Astrocyte of the cerebellum (primary cell): ENCODE data around the gene CDH4.

Source experiments
- DNase-seq: peaks from one replicate; pipeline ENCODE4 v3.0.0-alpha.2; 2011; ENCODE audit warnings: low read depth
- H3K4me3 ChIP-seq: 2 replicates; pipeline ENCODE4 v1.5.1; 2011; ENCODE audit warnings: mild to moderate bottlenecking, low read depth, low read length, moderate library complexity
- in situ Hi-C: cut with HindIII; loops from 2 replicates; pipeline ENCODE4 v1.10.0; 2017; ENCODE audit warnings: low sequenced_read_pairs
- TF ChIP-seq, protein P1 (sequence below): IDR thresholded peaks from 2 replicates; pipeline ENCODE4 v1.5.1; 2012; ENCODE audit warnings: low read length, low read depth, moderate library complexity, mild to moderate bottlenecking; ENCODE audit errors: missing control alignments

CDH4 gene

DNA sequence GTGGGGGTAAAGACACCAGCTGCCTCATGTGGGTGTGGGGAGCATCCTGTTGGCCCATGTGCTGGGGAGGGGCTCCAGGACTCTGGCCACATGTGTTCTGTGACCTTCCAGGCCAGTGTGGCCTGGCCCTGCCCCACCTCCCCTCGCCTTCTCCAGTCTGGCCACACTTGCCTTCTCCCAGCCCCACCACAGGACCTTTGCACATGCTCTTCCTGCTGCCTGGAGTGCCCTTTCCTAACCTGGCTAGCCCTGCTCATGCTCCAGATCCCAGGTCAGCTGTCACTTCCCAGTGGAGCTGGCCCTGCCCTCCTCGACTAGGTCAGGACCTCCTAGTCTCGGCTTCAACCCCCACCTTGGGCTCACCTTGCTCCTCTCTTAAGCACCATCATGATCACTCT lies 183.8 kb downstream of the CDH4 start:
- TF ChIP-seq, protein P1, sequence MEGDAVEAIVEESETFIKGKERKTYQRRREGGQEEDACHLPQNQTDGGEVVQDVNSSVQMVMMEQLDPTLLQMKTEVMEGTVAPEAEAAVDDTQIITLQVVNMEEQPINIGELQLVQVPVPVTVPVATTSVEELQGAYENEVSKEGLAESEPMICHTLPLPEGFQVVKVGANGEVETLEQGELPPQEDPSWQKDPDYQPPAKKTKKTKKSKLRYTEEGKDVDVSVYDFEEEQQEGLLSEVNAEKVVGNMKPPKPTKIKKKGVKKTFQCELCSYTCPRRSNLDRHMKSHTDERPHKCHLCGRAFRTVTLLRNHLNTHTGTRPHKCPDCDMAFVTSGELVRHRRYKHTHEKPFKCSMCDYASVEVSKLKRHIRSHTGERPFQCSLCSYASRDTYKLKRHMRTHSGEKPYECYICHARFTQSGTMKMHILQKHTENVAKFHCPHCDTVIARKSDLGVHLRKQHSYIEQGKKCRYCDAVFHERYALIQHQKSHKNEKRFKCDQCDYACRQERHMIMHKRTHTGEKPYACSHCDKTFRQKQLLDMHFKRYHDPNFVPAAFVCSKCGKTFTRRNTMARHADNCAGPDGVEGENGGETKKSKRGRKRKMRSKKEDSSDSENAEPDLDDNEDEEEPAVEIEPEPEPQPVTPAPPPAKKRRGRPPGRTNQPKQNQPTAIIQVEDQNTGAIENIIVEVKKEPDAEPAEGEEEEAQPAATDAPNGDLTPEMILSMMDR: no peak
- in situ Hi-C loops: no loop called here
- DNase-seq: no peak
- no peak overlapping the region for H3K4me3 ChIP-seq

DNA sequence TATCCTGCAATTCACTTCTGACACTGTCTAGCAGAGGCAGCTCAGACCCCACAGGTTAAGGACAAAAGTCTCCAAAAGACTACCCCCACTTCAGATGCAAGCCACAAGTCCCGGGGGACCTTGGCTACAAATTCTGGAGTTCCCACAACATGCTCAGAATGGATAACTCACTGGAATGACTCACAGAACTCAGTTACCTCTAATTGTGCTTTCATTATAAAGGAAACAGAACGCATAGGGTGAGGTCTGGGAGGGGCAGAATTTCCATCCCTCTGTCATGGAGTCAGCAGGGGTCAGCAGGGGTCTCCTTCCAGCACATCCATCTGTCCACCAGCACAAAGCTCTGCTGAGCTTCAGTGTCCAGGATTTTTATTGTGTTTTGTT lies 184.2 kb downstream of the CDH4 start:
- DNase-seq: peak; percentile 77
- H3K4me3 ChIP-seq: no peak overlapping the region
- in situ Hi-C loops: no loop called here
- TF ChIP-seq, protein P1: no peak

DNA sequence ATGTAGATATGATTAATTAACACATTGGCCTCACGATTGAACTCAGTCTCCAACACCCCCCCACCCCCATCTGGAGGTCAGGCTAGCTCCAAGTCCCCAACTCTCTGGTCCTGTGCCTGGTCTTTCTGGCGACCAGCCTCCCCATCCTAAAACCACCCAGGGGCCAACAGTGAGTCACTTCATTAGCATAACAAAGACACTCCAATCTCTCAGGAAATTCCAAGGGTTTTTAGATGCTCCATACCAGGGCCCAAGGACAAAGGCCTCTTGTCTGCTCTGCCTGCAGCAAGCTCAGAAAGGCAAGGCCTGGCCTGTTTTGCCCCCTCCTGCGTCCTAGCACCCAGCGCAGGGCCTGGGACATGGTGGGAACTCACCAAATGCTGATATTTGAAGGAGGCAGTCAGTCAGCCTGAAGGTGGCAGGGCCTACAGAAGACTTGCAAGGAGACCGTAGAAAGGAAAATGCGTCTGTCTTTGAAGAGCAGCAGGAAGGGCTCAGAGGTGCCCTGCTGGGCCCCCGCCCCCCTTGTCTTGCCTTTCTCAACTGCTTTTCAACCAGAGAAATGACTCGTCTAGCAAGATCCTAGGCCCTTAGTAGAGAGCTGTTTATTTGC lies 184.7 kb downstream of the CDH4 start:
- in situ Hi-C loops: no loop called here
- H3K4me3 ChIP-seq: no peak overlapping the region
- DNase-seq: peak; percentile 95
- TF ChIP-seq, protein P1: peak; percentile 26

DNA sequence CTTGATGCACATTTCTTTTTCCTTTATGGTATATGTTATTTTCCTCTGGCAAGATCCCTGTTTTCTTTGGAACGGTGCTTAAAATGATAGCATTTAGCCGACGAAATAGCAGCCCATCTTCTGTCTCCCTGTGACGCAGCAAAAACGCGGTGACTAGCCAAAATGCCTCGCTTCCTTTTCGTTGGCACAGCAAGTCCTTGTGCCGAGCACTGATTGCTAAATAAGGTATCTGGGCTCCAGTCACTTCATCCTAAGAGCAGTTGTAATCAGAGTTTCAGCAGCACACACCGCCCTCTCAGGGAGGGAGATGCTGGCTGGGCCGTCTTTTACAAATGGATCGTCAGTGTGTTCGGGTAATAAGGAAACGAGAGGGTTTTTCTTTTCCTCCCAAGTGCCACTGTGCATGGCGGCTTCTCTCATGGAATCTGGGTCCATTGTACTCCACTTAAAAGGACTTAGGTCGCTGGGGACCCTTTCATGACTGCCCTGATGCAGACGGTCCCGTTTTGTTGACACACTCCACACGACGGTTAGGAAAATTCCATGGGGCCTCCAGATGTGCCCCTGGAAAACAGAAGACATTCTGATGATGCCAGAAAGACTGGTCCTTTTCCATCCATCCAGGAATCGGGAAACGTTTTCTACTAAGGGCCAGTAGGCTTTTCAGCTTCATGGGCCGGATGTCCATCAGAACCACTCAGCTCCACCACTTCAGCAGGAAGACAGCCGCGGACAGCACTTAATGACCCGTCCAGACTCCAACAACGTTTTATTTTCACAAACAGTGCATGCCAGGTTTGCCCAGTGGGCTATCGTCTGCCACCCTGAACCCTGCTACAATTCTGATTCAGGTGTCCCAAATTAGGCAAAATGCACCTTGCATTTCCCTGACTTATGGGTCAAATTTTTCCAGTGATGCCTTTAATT lies 185.5 kb downstream of the CDH4 start:
- H3K4me3 ChIP-seq: no peak overlapping the region
- in situ Hi-C loops: no loop called here
- TF ChIP-seq, protein P1: no peak
- peak; percentile 70 for DNase-seq

DNA sequence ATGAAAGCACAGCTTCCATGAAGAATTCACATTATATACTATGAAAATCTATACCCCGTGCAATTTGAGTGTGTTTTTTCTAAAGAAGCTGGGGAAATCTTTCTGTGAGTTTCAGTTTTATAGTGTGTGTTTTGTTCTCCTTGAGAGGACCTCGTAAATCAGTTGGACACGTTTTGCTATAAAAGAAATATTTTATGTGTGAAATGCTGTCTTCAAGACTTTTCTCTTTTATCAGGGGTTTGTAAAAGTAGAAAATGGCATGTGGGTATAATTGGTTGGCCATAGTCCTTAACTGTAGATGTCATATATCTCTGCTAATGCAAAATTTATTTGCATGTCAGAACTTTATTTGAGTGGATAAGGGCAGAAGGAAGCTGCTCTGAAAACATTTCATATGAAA lies 186.2 kb downstream of the CDH4 start:
- H3K4me3 ChIP-seq: no peak overlapping the region
- no peak for DNase-seq
- TF ChIP-seq, protein P1: no peak
- in situ Hi-C loops: no loop called here

DNA sequence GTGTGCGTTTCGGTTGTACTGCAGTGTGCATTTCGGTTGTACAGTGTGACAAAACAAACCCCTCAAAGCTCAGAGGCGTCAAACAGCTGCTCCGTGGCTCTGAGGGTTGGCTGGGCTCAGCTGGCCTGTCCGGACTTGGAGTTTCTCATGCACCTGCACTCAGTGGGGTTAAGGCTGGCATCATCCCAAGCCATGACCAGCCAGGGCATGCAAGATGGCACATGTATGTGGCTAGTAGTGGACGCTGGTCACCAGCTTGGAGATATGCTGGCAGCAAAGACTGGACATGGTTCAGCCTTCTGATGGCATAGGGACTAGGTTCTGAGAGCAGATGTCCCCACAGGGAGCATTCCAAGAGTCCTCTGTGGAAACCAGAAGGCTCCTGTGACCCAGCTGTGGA lies 187.2 kb downstream of the CDH4 start:
- TF ChIP-seq, protein P1: no peak
- no peak for DNase-seq
- in situ Hi-C loops: no loop called here
- H3K4me3 ChIP-seq: no peak overlapping the region
